CD4-positive, alpha-beta memory T cell (primary cell): ENCODE data around the gene REPIN1. TPM values are rescaled to one million over a fixed set of nuclear protein-coding genes. Genes with fewer than 3 reads are reported as not detected.
A peak's percentile ranks its signal among the peaks of the same experiment; 100 is the strongest.

Experiments used
- CTCF ChIA-PET: fragments of 350-600 bp; sonication (Branson Sonifier 250); formaldehyde crosslinking; loops from one replicate; lab custom pipeline; 2021; ENCODE audit warnings: inconsistent platforms; ENCODE audit not compliant: partially characterized antibody; lab: Charles Lee
- POLR2A ChIA-PET: fragments of 350-600 bp; sonication (Branson Sonifier 250); formaldehyde crosslinking; loops from one replicate; lab custom pipeline; 2021; ENCODE audit not compliant: partially characterized antibody; lab: Charles Lee
- DNase-seq, 5 donors: peaks; one replicate each; pipeline versions ENCODE4 v3.0.0 to v3.0.0-alpha.2; 2020 to 2022; ENCODE audit warnings: mixed read lengths in 1 of 5
- H3K27ac ChIP-seq: one replicate; pipeline ENCODE4 v1.7.0; 2013; ENCODE audit warnings: low read depth, low read length
- H3K27me3 ChIP-seq: 2 replicates; pipeline ENCODE4 v1.7.0; 2013; ENCODE audit warnings: mild to moderate bottlenecking, low read length, moderate library complexity; ENCODE audit not compliant: insufficient read depth
- H3K36me3 ChIP-seq: 2 replicates; pipeline ENCODE4 v1.7.0; 2013; ENCODE audit warnings: mild to moderate bottlenecking, low read length, moderate library complexity; ENCODE audit not compliant: insufficient read depth
- H3K4me1 ChIP-seq: 2 replicates; pipeline ENCODE4 v1.7.0; 2013; ENCODE audit warnings: mild to moderate bottlenecking, low read length, moderate library complexity; ENCODE audit not compliant: insufficient read depth
- H3K4me3 ChIP-seq, 2 donors: one replicate each; pipeline ENCODE4 v1.7.0; 2013; ENCODE audit warnings: low read length in 2 of 2, mild to moderate bottlenecking in 1 of 2
- H3K9me3 ChIP-seq, 2 donors: one replicate each; pipeline ENCODE4 v1.7.0; 2013; ENCODE audit warnings: low read length in 2 of 2, control low read depth in 1 of 2; ENCODE audit not compliant: control insufficient read depth in 1 of 2
- H3K27ac Mint-ChIP-seq, 7 donors: one replicate each; pipeline ENCODE4 v1.8.0; 2020 to 2021; ENCODE audit warnings: mixed read lengths in 7 of 7, mild to moderate bottlenecking in 6 of 7, inconsistent platforms in 3 of 7, moderate library complexity in 3 of 7
- H3K27me3 Mint-ChIP-seq, 2 donors: one replicate each; pipeline ENCODE4 v1.8.0; 2020 to 2021; ENCODE audit warnings: mixed read lengths in 2 of 2
- H3K36me3 Mint-ChIP-seq, 2 donors: one replicate each; pipeline ENCODE4 v1.8.0; 2020 to 2021; ENCODE audit warnings: mixed read lengths in 2 of 2, inconsistent platforms in 1 of 2, mild to moderate bottlenecking in 1 of 2
- H3K4me1 Mint-ChIP-seq, 4 donors: one replicate each; pipeline ENCODE4 v1.8.0; 2020 to 2021; ENCODE audit warnings: mixed read lengths in 4 of 4, mild to moderate bottlenecking in 1 of 4
- H3K4me3 Mint-ChIP-seq, 8 donors: one replicate each; pipeline ENCODE4 v1.8.0; 2020 to 2021; ENCODE audit warnings: mixed read lengths in 8 of 8, mild to moderate bottlenecking in 7 of 8, moderate library complexity in 6 of 8, inconsistent platforms in 3 of 8
- H3K9me3 Mint-ChIP-seq, 8 donors: one replicate each; pipeline ENCODE4 v1.8.0; 2020 to 2021; ENCODE audit warnings: mixed read lengths in 8 of 8, mild to moderate bottlenecking in 5 of 8, inconsistent platforms in 3 of 8, moderate library complexity in 1 of 8
- intact Hi-C: fragments of 100-400 bp; cut with micrococcal nuclease; formaldehyde crosslinking; loops from one replicate; pipeline ENCODE4 v1.15.1; 2023
- polyA plus RNA-seq, 2 donors: library from polyadenylated mRNA; unstranded; fragments of 300-500 nt; fragmentation: Illumina TruSeq; gene quantifications; one replicate each; pipeline ENCODE4 v1.2.3, GENCODE V29; 2021
- total RNA-seq, 2 experiments: library from RNA; stranded (reverse); gene quantifications; one replicate each; pipeline ENCODE4 v1.2.3, GENCODE V29; 2021

REPIN1 gene
- total and polyA plus RNA-seq, 4 experiments from 2014 or later, result 29.4 to 78.5 (median 67.1) TPM

DNA sequence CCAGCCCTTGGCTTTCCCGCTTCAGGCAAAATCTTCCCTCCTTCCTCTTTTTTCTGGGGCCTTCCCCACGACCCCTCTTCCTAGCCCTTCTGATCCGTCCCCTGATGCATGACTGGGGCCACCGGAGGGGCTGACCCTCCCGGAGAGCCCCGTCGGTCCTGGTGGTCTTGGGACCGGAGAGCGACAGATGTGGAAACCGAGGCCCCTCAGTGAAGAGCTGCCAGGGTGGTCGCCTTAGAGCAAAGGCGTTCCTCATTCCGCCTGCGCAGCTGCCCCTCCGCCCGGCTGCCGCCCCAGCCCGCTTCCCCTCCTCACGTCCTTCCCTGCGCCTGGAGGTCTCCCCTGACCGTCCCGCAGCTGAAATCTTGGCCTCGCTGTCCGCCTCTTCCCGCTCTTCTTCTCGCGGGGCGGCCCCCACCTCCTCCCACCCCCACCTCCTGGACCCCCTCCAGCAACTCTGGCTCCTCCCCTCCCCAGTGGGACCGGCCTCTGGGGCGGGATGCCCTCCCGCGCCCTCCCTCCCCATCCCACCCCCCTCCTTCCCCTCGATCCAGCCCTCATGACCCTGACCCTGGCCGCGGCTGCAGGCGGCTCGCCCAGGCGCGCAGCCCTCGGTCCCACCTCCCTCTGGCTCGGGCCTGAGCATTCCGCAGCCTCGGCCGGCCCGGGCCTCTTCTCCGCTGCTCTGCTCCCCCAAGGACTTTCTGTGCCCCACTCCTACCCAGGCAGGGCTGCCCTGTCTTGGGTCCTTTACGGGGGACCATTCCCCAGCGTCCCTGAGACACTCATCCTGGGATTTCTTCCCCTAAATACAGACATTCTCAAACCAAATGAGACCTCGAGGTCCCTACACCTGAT lies 27.1 kb upstream of the REPIN1 start, which contains the start of gene RARRES2:
Gene RARRES2 (minus strand): TSS at position 367 of the 858 bp plus-strand sequence. CDS start 1,020 bp downstream, outside the sequence.
- intact Hi-C loops, result no loop called here
- Histone ChIP-seq H3K27ac (no peak within 1 kb of the TSS), H3K4me1 (no peaks in the 10 kb centered on the region), H3K36me3 (no peaks in the 10 kb centered on the region), H3K4me3 (no peak within 1 kb of the TSS), H3K27me3 (peaks cover 5% of the 10 kb centered on the region), H3K9me3 (no peaks in the 10 kb centered on the region)
- Mint-ChIP-seq H3K4me1 (peaks cover 0 to 6% (median 3%) of the 10 kb centered on the region in 4 donors), H3K27ac (no peak within 1 kb of the TSS), H3K36me3 (peaks cover 7 to 13% of the 10 kb centered on the region in 2 donors), H3K4me3 (peak within 1 kb of the TSS in 1 of 8 donors; percentile 22), H3K27me3 (peaks cover 18 to 31% of the 10 kb centered on the region in 2 donors), H3K9me3 (peaks cover 0 to 17% (median under 1%) of the 10 kb centered on the region in 8 donors)
- no peak for DNase-seq
- ChIA-PET POLR2A (no interaction called here), CTCF (no interaction called here)

- Histone ChIP-seq H3K27me3 (peaks cover 5% of the 10 kb centered on the region), H3K9me3 (no peaks in the 10 kb centered on the region), H3K4me3 (no peak overlapping the region), H3K36me3 (no peaks in the 10 kb centered on the region), H3K4me1 (no peaks in the 10 kb centered on the region), H3K27ac (no peak overlapping the region)
- H3K36me3 Mint-ChIP-seq, result peaks cover 7 to 13% of the 10 kb centered on the region in 2 donors
- intact Hi-C loops, result no loop called here
- DNase-seq, result no peak
- no peak overlapping the region for H3K27ac Mint-ChIP-seq
- H3K27me3 Mint-ChIP-seq, result peaks cover 18 to 35% of the 10 kb centered on the region in 2 donors
- H3K9me3 Mint-ChIP-seq, result peaks cover 0 to 17% (median under 1%) of the 10 kb centered on the region in 8 donors
- peaks cover 0 to 6% (median 3%) of the 10 kb centered on the region in 4 donors for H3K4me1 Mint-ChIP-seq
- ChIA-PET CTCF (no interaction called here), POLR2A (no interaction called here)
- H3K4me3 Mint-ChIP-seq, result peak overlapping the region in 1 of 8 donors; percentile 22
Observed at GRCh38 chr7:150342121-150342408, 26.6 kb upstream of the REPIN1 start.

DNA sequence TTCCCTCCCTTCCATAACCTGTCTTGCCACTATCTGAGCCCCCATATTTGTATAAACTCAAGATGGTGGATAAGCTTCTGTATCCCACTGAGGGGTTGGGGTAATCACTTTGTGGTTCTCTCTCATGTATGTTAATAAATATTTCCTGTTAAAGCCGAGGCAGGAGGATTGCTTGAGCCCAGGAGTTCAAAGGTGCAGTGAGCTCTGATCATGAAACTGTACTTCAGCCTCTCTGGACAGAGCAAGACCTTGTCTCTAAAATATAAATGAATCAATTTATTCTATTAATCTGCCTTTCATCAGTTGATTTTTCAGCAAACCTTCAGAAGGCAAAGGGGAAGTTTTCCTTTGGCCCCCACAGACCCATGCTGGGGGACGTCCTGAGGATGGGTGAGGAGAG lies 25.4 kb upstream of the REPIN1 start:
- H3K27ac Mint-ChIP-seq, result no peak overlapping the region
- DNase-seq, result no peak
- peaks cover 18 to 32% of the 10 kb centered on the region in 2 donors for H3K27me3 Mint-ChIP-seq
- Histone ChIP-seq H3K4me1 (no peaks in the 10 kb centered on the region), H3K4me3 (no peak overlapping the region), H3K27ac (no peak overlapping the region), H3K36me3 (no peaks in the 10 kb centered on the region), H3K9me3 (no peaks in the 10 kb centered on the region), H3K27me3 (peaks cover 5% of the 10 kb centered on the region)
- intact Hi-C loops, result no loop called here
- peaks cover 0 to 6% (median 3%) of the 10 kb centered on the region in 4 donors for H3K4me1 Mint-ChIP-seq
- peaks cover 4 to 6% of the 10 kb centered on the region in 2 donors for H3K36me3 Mint-ChIP-seq
- peaks cover 0 to 17% (median under 1%) of the 10 kb centered on the region in 8 donors for H3K9me3 Mint-ChIP-seq
- ChIA-PET CTCF (no interaction called here), POLR2A (no interaction called here)
- H3K4me3 Mint-ChIP-seq, result no peak overlapping the region

DNA sequence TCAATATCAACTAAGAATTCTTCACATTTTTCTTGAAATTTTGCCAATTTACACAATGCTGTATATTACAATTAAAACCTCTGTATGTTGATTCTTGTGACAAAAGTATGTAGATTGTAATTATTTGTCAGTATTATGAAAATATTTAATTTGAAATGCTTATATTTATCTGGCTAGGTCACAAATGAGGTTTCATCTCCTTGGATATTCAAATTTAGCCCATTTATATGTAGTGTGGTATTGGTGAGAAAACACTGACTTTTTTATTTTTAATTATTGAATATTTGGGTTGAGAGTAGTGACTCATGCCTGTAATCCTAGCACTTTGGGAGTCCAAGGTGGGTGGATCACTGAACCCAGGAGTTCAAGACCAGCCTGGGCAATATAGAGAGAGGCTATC lies 24.3 kb upstream of the REPIN1 start:
- Mint-ChIP-seq H3K4me3 (no peak overlapping the region), H3K27me3 (peaks cover 18 to 32% of the 10 kb centered on the region in 2 donors), H3K27ac (no peak overlapping the region), H3K9me3 (peaks cover 0 to 17% (median under 1%) of the 10 kb centered on the region in 8 donors), H3K36me3 (peaks cover 1 to 6% of the 10 kb centered on the region in 2 donors), H3K4me1 (peaks cover 0 to 6% (median 3%) of the 10 kb centered on the region in 4 donors)
- POLR2A ChIA-PET, result no interaction called here
- H3K9me3 ChIP-seq, result no peaks in the 10 kb centered on the region
- intact Hi-C loops, result no loop called here
- no peak for DNase-seq
- no peak overlapping the region for H3K27ac ChIP-seq
- H3K36me3 ChIP-seq, result no peaks in the 10 kb centered on the region
- H3K4me1 ChIP-seq, result no peaks in the 10 kb centered on the region
- H3K27me3 ChIP-seq, result peaks cover 5% of the 10 kb centered on the region
- CTCF ChIA-PET, result interaction anchor here (1.0 to 1.6 kb wide), 2 partner anchors 9 to 11 kb away, joined by 3 to 4 read pairs; no protein-coding TSS in a partner anchor
- H3K4me3 ChIP-seq, result no peak overlapping the region

DNA sequence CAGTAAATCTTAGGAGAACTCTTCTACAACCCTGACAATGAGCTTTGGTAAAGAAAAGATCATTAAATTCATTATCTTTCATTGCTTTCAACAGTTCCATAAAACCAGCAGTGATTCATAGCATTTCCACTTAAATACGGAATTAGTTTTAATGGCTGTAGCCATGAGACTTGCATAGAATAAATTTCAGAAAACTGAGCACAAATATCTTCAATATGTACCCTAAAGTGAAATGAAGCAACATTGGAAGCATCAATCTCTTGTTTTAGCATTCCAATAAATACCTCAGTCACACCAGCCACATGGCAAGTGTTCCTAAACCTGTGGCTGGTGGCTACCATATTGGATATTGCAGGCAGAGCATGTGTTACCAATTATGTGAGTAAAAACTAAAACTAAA lies 23.6 kb upstream of the REPIN1 start:
- peaks cover 0 to 17% (median under 1%) of the 10 kb centered on the region in 8 donors for H3K9me3 Mint-ChIP-seq
- Histone ChIP-seq H3K27ac (no peak overlapping the region), H3K36me3 (no peaks in the 10 kb centered on the region), H3K27me3 (peaks cover 5% of the 10 kb centered on the region), H3K4me3 (no peak overlapping the region), H3K4me1 (no peaks in the 10 kb centered on the region), H3K9me3 (no peaks in the 10 kb centered on the region)
- ChIA-PET POLR2A (no interaction called here), CTCF (interaction anchor here (1.0 to 1.6 kb wide), 2 partner anchors 9 to 10 kb away, joined by 3 to 4 read pairs; no protein-coding TSS in a partner anchor)
- H3K4me3 Mint-ChIP-seq, result no peak overlapping the region
- H3K27ac Mint-ChIP-seq, result no peak overlapping the region
- peaks cover 18 to 32% of the 10 kb centered on the region in 2 donors for H3K27me3 Mint-ChIP-seq
- H3K36me3 Mint-ChIP-seq, result peaks cover 1 to 6% of the 10 kb centered on the region in 2 donors
- no peak for DNase-seq
- intact Hi-C loops, result no loop called here
- H3K4me1 Mint-ChIP-seq, result peaks cover 0 to 5% (median 1%) of the 10 kb centered on the region in 4 donors

DNA sequence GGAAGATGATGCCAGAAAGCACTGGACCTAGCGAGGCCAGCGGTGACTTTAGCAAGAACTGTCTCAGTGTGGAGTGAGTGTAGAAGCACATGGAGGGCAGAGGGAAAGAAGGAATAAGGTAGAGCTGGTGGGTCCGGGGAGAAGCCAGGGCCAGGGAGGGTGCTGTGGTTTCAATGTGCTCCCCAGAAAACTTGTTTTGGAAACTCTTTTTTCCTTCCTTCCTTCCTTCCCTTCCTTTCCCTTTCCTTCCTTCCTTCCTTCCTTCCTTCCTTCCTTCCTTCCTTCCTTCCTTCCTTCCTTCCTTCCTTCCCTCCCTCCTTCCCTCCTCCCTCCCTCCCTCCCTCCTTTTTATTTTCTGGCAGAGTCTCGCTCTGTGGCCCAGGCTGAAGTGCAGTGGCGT lies 21.7 kb upstream of the REPIN1 start:
- intact Hi-C loops, result no loop called here
- peaks cover 0 to 17% (median under 1%) of the 10 kb centered on the region in 8 donors for H3K9me3 Mint-ChIP-seq

DNA sequence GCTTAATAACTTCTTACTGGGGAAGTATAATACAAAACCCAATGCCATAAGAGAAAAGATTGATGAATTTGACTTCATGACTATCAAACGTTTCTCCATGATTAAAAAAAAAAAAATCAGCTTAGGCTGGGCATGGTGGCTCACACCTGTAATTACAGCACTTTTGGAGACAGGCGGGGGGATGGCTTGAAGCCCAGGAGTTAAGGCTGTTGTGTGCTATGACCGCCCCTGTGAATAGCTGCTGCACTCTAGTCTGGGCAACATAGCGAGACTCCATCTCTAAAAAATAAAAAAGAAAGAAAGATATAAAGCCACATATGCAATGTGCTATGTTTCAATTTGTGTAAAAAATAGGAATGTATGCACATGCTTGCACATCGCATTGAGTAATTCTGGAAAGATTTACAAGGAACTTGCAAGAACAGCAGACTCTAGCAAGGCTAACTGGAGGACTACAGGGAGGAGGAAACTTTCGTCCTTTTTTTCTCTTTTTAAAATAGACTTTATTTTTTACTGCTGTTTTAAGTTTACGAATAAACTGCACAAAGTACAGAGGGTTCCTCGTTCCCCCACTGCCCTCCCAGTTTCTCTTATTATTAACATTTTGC lies 16.9 kb upstream of the REPIN1 start:
- Mint-ChIP-seq H3K36me3 (no peaks in the 10 kb centered on the region), H3K9me3 (no peaks in the 10 kb centered on the region), H3K4me1 (peaks cover 4 to 11% (median 8%) of the 10 kb centered on the region in 4 donors), H3K4me3 (no peak overlapping the region), H3K27me3 (peaks cover 0 to 1% of the 10 kb centered on the region in 2 donors), H3K27ac (no peak overlapping the region)
- POLR2A ChIA-PET, result no interaction called here
- H3K36me3 ChIP-seq, result no peaks in the 10 kb centered on the region
- no peak for DNase-seq
- CTCF ChIA-PET, result no interaction called here
- H3K27me3 ChIP-seq, result no peaks in the 10 kb centered on the region
- H3K4me1 ChIP-seq, result peaks cover 6% of the 10 kb centered on the region
- intact Hi-C loops, result no loop called here
- H3K27ac ChIP-seq, result no peak overlapping the region
- H3K9me3 ChIP-seq, result no peaks in the 10 kb centered on the region
- no peak overlapping the region for H3K4me3 ChIP-seq

More for the DNA sequence above, 21.7 kb upstream of the REPIN1 start:
- Mint-ChIP-seq H3K27me3 (peaks cover 12 to 30% of the 10 kb centered on the region in 2 donors), H3K27ac (no peak overlapping the region), H3K36me3 (peaks cover 1 to 6% of the 10 kb centered on the region in 2 donors), H3K4me3 (no peak overlapping the region), H3K4me1 (peaks cover 0 to 5% (median 0%) of the 10 kb centered on the region in 4 donors)
- no peak for DNase-seq
- POLR2A ChIA-PET, result no interaction called here
- CTCF ChIA-PET, result interaction anchor here (1.0 to 1.5 kb wide), 2 partner anchors 9 to 59 kb away, joined by 3 to 5 read pairs; a partner anchor contains a TSS
- Histone ChIP-seq H3K4me1 (no peaks in the 10 kb centered on the region), H3K4me3 (no peak overlapping the region), H3K27me3 (peaks cover 4% of the 10 kb centered on the region), H3K27ac (no peak overlapping the region), H3K9me3 (no peaks in the 10 kb centered on the region), H3K36me3 (no peaks in the 10 kb centered on the region)
